HG03280 (cell line): Measurements from ENCODE around the gene FOS.

Experiments
- ATAC-seq: cut with Tn5 transposase; IDR thresholded peaks from one replicate; pipeline ENCODE4 v1.9.1; 2021; ENCODE audit warnings: mild to moderate bottlenecking, moderate library complexity; ENCODE audit not compliant: unreplicated experiment

The FOS gene

DNA sequence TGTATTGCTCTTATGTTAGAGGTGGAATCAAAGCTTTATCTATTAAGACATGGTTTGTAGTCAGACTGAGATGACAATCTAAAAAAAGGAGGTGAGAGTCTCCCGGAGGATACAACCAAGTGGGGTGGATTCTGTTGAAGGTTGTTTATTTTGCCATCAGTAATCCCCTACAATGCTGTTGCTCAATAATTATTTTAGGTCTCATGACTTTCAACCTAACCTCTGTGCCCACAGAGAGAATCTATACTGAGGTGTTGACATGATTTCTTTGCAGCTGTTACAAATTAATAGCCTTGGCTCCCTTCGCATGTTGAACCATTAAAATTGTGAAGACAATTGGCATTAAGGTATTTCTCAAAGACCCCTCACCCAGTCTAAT, 28.7 kb upstream of the FOS start:
- ATAC-seq = peak; percentile 29

DNA sequence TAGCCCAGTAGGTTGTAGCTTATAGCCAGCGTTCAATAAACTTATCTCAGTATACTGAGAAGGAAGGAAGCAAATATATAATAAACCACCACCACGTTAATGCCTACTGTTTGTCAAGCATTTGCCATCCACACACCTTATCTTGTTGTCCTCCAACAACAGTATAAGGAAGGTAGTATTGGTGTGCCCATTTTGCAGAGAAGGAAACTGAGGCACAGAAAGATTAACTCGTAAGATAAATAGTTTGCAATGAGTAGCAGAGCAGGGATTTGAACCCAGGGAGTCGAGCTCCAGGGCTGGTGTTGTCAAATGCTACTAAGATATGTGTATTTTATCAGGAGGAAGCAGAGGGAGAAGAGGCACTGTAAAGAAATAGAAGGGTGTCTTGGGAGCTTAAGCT, 27.8 kb upstream of the FOS start:
- ATAC-seq = no peak

GRCh38 chr14:75252254-75252837, 26.3 kb upstream of the FOS start:
- no peak for ATAC-seq

DNA sequence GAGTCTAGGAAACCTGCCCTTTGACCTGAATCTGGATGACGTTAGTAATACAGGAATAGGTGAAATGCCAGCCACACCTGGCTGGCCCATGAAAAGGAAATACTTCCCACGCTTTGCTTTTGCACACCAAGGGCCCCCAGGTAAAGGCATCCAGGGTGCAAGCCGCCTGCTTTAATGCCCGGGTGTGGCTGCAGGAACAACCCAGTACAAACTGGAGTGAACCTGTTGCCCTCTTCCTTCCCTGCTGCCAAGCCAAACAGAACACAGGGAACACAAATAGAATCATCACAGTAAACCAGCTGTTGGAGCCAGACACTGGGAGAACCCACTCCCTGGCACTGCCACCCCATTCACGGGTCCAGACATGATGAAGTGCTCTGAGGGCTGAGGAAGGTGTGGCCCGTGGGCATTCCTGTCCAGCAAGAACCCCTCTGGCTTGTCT, 24.2 kb upstream of the FOS start:
- ATAC-seq = no peak

- no peak for ATAC-seq
These were observed 23.6 kb upstream of the FOS start for GRCh38 chr14:75254901-75255584.

- no peak for ATAC-seq
These were observed 20.4 kb upstream of the FOS start for GRCh38 chr14:75258079-75258802.

DNA sequence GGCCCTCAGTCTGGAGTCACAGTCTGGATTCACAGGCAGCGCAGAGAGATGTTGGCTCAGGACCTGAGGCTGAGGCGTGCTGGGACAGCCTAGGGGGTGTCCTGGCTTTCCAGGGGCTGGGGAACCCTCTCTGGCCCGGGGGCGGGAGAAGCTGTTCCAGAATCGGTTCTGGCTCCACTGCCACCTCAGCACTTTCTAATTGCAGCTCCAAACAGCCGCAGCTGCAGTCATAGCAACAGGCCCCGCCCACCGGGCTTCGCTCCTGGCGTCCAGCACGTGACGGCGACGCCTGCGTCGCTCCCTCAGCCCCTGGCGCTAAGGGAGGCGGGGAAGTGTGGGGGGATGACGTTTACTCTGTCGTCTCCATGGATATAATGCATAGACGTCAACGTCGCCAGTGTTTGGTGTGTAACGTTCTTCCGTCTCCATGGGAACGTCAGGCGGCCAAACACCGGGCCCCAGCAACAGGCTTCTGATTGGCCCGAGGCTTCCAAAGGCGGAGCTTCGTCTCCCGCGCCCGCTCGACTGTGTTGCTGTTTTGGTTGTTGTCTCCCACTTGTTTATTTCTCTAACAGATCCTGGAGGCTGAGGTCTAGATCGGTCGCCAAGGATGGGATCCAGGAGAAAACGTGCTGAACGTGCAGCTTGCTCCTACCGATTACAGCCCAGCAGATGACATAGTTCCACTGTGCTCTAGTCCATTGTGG, 19.7 kb upstream of the FOS start:
- peak; percentile 95 for ATAC-seq

GRCh38 chr14:75259510-75259855, 19.1 kb upstream of the FOS start:
- no peak for ATAC-seq

DNA sequence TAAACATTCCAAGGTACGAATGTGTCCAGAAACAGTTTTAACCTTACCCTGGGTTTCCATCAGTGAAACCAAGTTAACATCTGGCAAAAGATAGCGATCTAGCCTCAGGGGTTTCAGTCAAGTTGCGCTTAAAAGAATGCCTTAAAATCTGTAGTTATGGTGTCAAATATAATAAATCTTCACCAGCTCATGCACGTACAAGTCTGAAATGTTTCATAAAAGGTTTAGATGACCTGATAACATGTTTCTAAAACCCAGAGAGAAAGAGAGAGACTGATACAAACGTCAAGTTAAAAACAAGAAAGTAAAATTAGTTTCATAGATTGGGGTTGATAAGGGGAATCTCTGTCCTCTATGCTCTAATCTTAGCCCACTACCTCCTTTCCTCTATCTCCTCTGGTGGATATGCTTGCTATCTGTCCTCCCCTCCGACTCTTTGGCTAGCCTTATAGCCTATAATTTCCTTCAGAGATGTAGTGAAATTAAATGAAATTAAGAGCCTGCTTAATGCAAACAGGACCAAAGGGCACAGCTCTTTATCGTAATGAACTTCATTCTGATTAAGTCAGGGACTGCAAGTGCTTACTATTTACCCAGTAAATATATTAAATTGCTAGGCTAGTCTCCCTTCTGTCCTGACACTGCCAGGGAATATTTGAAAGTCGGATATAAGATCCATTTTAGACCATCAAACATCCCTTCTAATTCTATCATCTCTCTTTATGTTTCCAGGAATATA, 18.4 kb upstream of the FOS start:
- ATAC-seq = no peak

GRCh38 chr14:75261820-75262219, 16.8 kb upstream of the FOS start:
- ATAC-seq = no peak

GRCh38 chr14:75262641-75263040, 16.0 kb upstream of the FOS start:
- ATAC-seq = no peak

DNA sequence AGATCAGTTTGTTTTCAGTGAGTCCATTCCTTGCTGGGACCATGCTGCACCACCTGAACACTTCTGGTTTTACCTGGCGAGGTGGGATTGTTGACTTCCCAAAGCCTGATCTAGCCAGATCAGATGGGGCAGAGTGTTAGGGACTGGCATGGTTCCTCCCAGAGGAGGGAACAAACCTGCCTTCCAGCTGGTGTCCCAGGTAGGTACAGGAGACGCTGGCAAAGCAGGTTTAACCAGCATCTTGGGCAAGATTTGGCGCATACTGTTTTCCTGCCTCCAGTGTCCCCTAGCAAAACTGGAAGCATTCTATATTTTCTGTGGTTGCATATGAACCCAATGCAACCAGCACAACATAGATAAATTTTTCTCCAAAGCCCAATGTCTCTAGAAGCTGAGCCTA, 14.6 kb upstream of the FOS start:
- no peak for ATAC-seq

DNA sequence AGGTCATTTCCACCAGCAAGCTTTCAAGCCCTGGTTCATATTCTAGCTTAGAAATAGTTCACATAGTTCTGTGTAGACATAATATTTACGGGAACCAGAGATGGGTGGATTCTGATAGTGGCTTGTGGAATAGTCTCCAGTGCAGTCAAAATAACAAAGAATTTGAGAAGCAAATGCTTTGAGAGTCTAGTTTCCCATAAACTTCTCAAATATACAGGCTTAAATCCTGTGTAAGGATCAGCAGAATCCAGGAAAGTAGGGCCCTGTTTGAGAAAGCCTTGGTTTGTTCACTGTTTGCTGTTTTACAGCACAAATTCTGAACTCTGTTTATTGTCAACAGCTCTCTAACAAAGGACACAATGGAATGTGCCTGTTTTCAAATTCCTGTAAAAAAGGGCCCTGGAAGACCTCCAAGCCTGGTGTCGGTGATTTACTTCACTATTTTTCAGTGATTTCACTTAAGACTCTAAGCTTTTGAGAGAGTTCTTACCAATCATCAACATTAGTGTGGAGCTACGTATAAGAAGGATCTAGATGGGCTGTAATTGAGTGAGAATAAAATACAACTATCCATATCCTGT, 11.4 kb upstream of the FOS start:
- ATAC-seq = no peak

GRCh38 chr14:75268633-75269550, 9.7 kb upstream of the FOS start:
- ATAC-seq = no peak

- ATAC-seq = no peak
These were observed 7.1 kb upstream of the FOS start for GRCh38 chr14:75271514-75271913.

- ATAC-seq = no peak
These were observed 5.2 kb upstream of the FOS start for GRCh38 chr14:75273272-75274049.

- ATAC-seq = no peak
These were observed 4.4 kb upstream of the FOS start for GRCh38 chr14:75274050-75274898.
